GM10266 (cell line): Measurements from ENCODE around the gene PPP1R9B.

Source experiments
- DNase-seq: peaks from one replicate; pipeline ENCODE4 v3.0.0; 2012; ENCODE audit errors: extremely low spot score
- CTCF ChIP-seq: IDR thresholded peaks from 2 replicates; pipeline ENCODE4 v1.5.1; 2012; ENCODE audit warnings: mild to moderate bottlenecking, low read depth; ENCODE audit not compliant: control insufficient read depth, insufficient read depth; ENCODE audit errors: missing control alignments

PPP1R9B gene

DNA sequence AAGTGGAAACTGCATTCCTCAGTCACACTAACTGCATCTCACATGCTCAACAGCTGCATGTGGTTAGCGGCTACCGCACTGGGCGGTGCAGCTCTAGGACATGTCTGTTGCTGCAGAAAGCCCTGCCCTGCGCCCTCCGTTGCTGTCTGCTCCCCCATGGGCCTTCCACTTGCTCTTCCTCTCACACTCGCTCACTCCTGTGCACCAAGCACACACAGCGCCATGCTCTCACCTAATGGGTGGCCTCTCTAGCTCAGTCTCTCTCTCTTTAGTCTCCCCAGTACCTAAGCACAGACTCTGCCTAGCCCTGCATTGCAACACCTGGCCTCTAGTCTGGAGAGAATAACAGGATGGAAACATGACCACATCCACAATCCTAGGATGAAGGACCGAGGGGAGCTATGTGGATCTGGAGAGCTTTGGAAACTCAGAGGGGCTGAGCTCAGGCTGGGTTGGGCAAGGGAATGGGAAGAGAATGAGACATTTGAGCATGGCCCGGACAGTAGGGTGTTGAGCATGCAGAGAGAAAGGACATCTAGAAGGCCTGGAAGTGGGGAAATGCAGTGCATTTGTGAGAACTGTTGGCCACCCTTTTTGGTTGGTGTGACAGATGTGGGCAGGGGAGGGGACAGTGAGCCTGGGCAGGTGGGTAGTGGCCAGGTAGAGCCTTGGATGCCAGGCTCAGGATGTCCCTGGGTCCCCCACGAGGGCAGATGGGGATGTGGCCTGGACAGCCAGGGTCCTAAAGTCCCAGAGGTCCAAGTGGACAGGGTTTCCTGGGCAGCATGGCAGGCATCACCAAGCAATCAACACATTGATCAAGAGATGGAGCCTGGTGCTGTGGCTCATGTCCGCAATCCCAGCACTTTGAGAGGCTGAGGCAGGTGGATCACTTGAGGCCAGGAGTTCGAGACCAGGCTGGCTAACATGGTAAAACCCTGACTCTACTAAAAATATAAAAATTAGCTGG is 31.4 kb upstream of the PPP1R9B start:
- DNase-seq = no peak
- no peak for TF ChIP-seq CTCF

DNA sequence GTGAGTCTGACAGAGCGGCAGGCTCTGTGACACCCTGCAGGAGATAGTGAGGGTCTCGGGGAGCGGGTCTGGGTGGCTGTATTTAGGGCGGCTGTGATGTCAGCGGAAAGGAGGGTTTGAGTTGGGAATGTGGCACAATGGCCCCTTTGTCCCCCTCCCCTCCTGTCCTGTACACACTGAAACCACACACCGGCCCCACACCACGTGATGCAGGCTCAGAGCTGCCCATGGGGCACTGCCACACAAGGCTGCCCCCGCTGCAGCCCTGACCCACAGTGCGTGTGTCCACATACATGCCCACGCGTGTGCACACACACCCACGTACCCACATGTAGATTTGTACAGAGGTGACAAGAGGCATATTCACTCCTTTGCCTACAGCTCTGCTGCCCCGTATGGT is 30.7 kb upstream of the PPP1R9B start:
- TF ChIP-seq CTCF = no peak
- DNase-seq = no peak

GRCh38 chr17:50180620-50181019 is 30.1 kb upstream of the PPP1R9B start:
- no peak for DNase-seq
- no peak for TF ChIP-seq CTCF

DNA sequence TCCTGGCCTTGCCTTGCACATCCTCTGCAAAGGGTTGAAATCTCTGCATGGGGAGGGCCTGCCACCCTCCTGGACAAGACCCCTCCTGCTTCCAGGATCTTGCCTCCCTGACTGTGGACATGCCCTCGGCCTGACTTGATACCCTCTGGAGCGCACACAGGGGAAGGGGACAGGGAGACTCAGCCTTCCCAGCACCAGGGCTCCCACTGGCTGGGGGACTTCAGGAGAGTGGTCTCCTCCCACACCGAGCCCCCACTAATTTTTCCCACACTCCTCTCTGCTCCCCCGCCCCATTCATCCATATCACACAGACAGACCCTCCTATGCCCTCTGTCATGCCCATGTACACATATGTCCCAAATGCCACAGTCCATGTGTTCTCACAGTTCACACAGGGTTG is 29.6 kb upstream of the PPP1R9B start:
- TF ChIP-seq CTCF = no peak
- no peak for DNase-seq

DNA sequence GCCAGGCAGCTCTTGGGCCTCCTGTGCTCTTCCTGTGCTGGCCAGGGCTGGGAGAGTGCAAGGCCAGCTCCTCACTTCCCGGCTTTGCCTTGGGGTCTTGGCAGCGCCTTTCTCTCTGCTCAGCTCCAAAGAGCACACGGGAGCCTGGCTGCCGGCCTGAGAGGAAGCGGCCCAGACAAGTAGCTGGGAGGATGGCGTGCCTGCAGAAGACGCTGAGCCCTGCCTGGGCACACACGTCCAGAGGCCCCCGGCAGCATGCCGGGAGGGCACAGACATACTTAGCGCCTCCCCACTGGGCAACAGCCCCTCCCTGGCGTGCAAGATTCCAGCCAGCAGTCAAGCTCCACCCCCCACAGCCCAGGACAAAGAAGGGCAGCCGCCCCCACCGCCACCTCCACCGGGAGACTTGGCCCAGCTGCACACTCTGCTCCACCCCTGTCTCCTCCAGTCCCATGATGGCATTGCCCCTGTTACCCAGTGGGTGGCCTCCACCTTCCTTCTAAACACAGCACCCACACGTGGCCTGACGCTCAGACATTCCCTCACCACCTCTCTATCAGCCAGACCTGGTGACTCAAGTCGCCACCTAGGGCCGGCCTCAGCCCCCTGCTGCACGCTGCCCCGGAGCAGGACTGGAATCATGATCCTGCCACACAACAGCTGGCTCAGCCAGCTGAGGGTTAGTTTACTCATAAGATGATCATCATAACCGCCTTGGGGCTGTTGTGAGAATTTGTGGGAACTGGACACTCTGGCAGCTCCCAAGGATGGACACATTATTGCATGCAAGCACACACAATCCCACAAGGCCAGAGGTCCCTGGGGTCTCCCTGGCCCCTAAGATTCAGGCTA is 27.7 kb upstream of the PPP1R9B start:
- TF ChIP-seq CTCF = peak; percentile 75
- DNase-seq = peak; percentile 61

GRCh38 chr17:50177476-50177875 is 27.0 kb upstream of the PPP1R9B start:
- TF ChIP-seq CTCF = no peak
- DNase-seq = no peak
